NCI-H1436 treated with DMSO at 0.1 percent for 48 hours (cell line): ENCODE measurements around the gene PLCD1.
"Not testable (repeated sequence)": the region's sequence is repeated elsewhere in the genome, so short reads cannot be mapped to it uniquely, and the experiment has no call there.

ENCODE experiments used
- DNase-seq: peaks from one replicate; lab custom pipeline; 2025; lab: John Stamatoyannopoulos, UW

PLCD1 gene

DNA sequence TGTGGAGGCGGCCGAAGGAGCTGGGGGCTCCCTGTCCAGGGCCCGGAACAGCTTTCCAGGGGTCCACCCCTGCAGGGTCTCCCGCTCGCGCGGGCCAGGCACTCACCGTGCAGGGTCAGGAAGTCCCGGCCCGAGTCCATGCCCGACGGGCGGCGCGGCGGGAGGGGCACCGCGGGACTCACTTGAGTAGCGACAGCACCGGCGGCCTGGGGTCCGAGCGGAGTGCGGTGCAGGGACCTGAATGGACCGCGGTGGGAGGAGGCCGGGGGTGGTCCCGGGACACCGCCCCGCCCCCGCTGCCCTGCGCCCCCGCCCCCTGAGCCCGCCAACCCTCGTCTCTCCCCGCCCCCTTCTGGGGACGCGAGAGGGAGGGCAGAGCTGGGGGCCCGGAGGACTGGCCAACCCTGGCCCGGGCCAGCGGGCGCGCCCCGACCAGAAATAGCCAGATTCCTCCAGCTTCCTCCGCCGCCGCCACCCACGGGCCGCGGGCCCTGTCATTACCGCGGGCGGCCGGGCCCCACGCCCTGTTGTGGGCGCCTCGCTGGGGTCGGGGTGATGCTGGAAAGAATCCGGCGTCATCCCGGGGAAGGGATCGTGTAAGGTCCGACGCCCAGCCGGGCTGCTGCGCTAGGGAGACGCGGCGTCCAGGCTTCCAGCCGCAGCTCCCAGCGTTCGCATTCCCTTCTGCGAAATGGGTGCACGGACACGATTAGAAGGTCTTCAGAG is at the start of gene PLCD1:
Gene PLCD1, minus strand, starts transcription at position 243 of the 726 bp plus-strand sequence. Its CDS starts 103 bp downstream, at position 140.
- no peak for DNase-seq

DNA sequence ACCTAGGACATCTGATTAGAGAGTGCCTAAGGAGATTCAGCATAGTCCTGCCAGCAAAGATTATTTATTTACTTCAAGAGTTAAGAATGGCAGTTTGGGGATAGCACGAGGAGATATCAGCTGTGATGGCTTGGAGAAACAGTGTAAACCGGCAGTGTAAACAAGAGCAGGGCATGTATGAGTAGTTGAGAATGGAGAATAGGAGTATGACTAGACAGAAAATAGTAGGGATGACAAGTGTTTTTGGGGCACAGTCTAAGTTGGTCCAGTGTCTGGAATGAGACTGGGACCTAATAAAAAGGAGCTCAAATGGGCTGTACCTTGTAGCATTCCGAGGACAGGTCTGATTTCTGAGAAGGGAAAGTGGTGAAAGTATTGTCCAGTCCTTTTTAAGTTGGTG is 47.6 kb upstream of the PLCD1 start:
- DNase-seq, result not testable (repeated sequence)

DNA sequence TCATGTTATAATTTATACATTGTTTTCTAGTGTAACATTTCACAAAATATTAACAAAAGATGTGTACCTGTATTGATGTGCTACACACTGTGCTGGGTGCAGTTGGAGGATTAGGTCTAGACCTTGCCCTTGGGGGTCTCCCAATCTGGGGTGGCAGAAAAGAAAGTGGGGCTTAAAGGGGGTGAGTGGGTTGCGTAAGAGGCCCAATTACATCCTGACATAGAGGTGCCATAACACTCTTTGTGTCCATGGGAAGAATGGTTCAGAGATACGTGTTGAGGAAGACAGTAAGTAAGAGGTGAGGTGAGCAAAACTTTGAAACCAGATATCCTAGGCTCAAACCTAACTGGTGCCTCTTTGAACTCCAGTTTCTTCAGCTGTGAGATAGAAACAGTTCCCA is 40.6 kb upstream of the PLCD1 start:
- DNase-seq, result no peak

DNA sequence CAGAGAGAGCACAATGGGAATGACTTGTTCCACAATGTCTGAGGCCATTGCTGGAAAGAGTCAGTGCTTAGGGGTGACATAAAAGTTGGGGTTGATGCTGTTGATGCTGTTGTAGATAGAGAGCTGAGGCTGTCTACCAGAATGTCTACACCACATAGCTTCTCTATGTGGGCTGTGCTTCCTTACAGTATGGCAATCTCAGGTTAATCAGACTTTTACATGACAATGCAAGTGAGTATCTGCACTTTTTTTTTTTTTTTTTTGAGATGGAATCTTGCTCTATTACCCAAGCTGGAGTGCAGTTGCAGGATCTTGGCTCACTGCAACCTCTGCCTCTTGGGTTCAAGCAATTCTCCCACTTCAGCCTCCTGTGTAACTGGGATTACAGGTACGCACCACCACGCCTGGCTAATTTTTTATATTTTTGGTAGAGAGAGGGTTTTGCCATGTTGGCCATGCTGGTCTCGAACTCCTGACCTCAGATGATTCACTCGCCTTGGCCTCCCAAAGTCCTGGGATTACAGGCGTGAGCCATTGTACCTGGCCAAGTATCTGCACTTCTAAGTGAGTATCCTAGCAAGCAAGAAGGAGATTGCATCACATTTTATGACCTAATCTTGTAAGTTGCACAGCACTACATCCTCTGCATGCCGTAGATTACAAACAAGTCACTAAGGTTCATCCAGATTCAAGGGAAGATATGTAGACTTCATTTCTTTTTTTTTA is 38.2 kb upstream of the PLCD1 start:
- DNase-seq, result no peak

DNA sequence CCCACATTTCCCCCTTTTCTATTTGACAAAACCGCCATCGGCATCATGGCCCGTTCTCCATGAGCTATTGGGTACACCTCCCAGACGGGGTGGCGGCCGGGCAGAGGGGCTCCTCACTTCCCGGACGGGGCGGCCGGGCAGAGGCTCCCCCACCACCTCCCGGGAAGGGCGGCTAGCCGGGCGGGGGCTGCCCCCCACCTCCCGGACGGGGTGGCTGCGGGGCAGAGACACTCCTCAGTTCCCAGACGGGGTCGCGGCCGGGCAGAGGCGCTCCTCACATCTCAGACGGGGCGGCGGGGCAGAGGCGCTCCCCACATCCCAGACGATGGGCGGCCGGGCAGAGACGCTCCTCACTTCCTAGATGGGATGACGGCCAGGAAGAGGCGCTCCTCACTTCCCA is 35.0 kb upstream of the PLCD1 start:
- DNase-seq, result not testable (repeated sequence)

DNA sequence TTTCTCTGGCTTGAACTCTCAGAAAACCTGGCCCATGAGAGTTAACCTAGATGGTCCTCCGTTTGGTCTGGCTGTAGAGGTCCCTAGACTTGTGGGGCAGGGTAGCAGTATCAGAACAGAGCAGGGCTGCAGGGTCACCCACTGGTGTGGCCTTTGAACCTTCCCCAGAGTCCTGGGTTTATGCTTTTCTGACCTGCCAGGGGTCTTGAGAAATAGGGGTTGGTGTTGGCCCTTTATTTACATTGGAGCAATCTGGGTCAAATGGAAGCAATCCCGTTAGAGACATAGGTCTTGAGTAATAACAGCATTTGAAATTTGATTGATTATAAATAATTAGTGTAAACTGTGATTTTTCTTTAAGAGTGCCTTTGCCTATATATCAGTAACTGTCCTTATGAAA is 33.4 kb upstream of the PLCD1 start:
- no peak for DNase-seq

DNA sequence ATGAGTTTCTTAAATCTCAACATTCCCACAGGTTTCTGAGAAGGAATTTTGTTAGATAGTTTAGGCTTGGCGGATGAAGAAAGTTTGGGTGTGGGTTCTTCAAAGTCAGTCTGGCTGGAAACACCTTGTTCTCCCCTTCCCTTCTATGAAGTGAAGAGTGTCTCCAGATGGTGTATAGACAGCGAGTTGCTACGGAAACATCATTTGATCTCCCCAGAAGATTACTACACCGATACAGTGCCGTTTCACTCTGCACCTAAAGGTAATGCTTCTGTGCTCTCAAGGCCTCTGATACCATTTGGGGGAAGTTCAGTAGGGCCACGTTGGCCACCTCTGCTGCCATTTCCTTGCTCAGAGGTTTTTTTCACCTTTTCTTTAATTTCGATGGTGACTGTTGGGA is 30.1 kb upstream of the PLCD1 start:
- no peak for DNase-seq

DNA sequence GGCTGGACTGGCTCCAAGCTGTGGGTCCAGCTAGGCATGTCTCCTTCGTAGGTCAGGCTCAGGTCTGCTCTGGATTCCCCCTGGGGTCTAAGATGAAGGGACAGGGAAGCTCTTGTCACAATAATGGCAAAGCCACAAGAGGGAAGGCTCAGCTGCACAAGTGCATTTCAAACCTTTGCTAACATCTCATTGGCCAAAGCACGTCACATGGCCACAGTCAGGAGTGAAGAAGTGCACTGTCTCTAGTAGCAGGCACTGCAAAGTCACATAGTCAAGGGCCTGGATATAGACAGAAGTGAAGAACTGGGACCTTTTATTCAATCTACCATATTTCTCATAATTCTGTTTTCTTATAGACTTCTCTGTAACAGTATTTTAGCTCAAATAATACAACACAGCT is 29.7 kb upstream of the PLCD1 start:
- DNase-seq, result no peak

DNA sequence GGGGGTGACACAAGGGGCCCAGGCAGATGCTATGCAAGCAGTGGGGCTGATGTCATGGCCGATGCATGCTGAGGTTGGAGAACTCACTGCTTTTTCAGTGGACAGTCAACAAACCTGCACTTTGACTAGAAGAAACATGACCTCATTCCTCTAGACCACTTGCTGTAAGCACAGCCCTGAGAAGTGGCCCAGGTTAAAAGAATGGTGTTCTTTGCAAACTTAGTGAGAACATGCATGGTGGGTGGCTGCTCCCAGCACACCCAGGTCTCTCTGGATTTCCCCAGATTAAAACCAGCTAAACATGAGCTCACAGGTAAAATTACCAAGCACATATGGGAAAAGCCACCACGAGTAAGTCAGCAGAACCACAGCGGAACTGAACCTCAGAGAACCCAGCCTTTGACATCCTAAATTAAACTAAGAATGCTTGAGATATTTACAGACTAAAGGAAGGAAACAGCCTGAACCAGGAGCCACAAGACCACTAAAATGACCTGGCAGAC is 25.1 kb upstream of the PLCD1 start:
- DNase-seq, result no peak

DNA sequence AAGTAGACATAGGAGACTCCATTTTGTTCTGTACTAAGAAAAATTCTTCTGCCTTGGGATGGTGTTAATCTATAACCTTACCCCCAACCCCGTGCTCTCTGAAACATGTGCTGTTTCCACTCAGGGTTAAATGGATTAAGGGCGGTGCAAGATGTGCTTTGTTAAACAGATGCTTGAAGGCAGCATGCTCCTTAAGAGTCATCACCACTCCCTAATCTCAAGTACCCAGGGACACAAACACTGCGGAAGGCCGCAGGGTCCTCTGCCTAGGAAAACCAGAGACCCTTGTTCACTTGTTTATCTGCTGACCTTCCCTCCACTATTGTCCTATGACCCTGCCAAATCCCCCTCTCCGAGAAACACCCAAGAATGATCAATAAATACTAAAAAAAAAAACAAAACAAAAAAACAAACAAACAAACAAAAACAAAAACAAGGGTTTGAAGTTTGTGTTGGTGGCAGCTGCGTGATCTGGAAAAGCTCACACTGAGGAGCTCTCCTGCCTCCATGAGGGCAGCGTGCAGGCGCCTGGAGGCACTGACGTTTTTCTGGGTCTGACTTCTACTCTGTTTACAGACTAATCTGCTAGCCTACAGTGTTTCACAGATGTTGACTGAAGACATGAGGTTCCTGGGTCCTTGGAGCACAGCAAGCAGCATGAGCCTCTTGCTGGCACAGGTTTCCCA is 24.5 kb upstream of the PLCD1 start:
- DNase-seq, result not testable (repeated sequence)

DNA sequence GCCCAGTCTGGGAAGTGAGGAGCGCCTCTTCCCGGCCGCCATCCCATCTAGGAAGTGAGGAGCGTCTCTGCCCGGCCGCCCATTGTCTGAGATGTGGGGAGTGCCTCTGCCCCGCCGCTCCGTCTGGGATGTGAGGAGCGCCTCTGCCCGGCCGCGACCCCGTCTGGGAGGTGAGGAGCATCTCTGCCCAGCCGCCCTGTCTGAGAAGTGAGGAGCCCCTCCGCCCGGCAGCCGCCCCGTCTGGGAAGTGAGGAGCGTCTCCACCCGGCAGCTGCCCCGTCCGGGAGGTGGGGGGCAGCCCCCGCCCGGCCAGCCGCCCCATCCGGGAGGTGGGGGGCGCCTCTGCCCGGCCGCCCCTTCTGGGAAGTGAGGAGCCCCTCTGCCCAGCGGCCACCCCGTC is 23.8 kb upstream of the PLCD1 start:
- DNase-seq, result not testable (repeated sequence)

DNA sequence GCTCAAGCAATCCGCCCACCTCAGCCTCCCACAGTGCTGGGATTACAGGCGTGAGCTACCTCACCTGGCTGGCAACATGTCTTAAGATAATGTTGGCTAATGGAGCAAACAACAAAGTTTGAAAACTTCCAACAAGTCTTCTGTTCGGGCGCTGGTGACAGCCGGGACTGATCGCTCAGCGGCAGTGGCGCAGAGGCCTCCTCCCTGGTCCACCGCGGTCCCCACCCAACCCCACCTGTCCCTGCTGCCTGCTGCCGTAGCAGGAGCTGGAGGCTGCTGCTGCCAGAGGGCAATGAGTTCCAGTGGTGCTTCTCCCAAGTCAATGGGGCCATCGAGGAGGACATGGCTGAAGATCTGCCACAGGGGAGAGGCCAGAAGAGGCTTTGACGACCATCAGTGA is 21.7 kb upstream of the PLCD1 start:
- no peak for DNase-seq

DNA sequence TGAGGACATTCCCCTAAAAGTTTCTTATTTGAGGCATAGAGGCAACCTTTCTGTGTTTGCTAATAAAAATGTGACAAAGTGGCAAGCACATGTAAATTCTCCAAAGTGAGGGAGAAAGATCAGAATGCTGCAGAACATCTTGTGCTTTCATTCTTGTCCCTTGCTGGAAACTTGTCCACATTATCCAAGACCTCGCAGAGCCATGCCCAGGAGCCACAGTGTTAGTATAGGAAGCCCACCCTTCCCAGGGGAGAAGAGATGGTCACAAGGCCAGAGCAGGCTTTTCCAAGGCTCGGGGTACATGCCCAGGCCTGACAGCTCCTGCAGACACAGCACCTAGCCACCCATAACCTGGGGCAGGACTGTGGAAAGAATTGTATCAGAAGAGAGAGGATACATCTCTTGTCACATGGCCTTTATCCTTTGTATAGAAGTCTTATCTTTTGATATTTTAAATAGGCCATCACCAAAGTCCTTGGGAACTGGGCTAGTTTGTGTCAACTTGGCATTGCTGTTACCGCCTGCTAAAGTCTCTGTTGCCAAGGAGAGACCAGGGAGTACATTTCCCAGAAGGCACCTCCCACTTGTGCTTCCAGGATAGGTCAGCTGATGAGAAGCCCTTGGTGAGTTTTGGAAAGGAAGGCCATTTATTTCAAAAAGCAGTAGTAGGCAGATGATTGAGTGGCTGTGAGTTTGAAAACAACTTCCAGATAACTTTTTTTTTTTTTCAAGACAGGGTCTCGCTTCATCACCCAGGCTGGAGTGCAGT is 20.1 kb upstream of the PLCD1 start:
- DNase-seq, result no peak

DNA sequence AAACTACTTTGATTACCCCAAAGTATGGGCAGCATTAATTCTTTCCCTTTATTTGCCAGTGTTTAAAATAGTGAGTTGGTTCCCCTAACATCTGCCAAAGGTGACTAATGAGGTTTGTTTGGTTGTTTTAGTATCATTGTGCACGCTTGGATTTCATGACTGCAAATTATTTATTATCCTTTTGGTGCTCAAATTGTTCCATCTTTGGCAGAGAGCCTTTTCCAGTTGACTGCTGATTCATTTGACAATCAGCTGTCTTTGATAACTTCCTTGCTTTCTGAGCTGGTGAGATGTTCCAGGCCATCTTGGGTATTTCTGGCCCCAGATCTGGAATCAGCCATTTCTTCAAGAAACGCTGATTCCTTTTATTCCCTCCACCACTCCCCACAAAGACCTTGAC is 18.5 kb upstream of the PLCD1 start:
- DNase-seq, result no peak

DNA sequence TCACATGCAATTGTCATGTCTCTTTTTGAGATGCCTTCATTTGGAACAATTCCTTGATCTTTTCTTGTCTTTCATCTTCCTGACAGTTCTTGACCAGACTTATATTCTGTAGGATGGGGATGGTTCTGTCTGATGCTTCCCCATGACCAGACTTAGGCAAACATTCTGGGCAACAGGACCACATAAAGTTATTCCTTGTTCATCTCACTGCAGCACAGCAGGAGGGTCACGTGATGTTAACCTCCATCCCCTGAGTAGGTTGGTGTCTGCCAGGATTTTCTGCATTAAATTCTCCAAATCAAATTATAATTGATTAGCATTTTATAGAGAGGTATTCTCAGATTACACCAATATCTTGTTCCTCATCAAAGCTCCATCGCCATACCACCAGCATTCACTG is 17.4 kb upstream of the PLCD1 start:
- DNase-seq, result no peak

DNA sequence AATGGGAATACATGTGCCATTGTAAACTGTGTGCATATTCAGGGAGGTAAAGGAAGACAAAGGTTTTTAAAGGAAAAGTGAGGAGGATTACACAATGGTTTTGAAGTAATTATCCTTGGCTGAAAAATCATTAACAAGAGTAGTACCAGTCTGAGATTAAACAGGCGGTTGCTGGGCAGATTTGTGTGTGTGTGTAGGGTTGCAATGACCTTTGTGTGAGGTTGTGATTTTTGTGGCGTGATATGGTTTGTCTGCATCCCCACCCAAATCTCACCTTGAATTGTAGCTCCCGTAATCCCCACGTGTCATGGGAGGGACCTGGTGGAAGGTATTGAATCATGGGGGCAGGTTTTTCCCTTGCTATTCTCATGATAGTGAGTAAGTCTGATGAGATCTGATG is 16.6 kb upstream of the PLCD1 start:
- DNase-seq, result no peak

DNA sequence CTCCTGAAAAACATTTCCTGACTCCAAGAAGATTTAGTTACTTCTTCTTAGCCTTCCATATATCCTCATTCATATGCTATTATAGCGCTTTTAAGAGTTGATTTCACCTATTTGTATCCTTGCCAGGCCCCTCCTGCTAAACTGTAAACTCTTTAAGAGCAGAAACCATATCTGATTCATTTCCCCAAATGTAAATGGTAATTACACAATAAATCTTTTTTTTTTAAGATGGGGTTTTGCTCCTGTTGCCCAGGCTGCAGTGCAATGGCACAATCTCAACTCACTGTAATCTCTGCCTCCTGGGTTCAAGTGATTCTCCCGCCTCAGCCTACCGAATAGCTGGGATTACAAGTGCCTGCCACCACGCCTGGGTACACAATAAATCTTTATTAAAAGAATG is 14.0 kb upstream of the PLCD1 start:
- DNase-seq, result no peak

DNA sequence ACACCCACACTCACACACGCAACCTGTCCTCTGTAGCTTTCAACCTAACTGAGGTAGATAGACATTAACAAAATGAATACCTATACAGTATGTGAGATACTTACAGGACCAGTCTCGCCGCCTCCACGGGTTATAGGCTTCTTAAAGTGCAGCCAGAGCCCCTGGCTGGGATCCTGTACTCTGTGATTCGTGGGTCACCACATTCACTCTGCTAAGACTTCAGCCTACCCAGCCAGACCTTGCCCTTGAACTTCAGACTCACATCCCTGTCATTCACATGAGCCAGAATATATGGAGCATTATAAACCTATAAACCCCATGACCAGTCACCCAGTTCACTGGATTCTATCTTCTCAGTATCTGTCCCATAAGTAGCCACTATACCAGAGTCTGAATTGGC is 11.0 kb upstream of the PLCD1 start:
- no peak for DNase-seq

DNA sequence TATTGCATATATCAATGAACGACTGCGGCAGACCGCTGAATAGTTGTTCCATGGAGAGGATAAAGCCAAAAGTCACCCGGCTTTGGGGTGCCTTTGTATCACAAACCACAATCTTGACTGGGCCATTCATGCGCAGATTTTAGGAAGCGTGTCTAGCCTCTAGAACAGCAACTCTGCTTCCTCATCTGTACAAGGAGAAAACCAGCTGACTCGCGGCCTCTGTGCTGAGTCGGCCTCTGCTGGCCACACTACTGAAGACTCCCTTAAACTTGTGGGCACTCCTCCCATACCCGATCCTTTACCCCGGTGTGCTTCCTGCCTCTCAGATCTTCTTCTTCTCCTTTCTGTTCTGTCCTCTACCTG is 10.4 kb upstream of the PLCD1 start:
- DNase-seq, result no peak

DNA sequence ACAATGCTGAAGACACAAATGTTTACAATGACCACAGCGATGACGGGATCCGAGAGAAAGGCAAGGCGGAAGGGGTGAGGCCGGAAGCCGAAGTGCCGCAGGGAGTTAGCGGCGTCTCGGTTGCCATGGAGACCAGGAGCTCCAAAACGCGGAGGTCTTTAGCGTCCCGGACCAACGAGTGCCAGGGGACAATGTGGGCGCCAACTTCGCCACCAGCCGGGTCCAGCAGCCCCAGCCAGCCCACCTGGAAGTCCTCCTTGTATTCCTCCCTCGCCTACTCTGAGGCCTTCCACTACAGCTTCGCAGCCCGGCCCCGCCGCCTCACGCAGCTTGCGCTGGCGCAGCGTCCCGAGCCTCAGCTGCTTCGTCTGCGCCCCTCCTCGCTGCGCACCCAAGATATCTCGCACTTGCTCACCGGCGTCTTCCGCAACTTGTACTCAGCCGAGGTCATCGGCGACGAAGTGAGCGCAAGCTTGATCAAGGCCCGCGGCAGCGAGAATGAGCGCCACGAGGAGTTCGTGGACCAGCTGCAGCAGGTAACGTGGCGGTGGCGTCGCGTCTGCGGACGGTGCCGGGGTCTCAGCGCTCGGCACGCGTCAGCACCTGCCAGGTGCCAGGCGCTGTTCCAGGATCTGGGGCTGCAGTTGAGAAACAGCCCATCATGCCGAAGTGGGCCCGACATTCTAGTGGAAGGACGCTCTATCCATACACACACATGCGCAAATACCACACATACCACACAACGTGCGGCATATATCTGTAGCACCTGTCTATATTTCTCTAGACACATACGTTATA is 9.9 kb upstream of the PLCD1 start, which contains the start of gene DLEC1:
Gene DLEC1, plus strand, starts transcription at position 108 of the 798 bp plus-strand sequence. Its CDS starts 18 bp downstream, at position 126.
- no peak for DNase-seq

DNA sequence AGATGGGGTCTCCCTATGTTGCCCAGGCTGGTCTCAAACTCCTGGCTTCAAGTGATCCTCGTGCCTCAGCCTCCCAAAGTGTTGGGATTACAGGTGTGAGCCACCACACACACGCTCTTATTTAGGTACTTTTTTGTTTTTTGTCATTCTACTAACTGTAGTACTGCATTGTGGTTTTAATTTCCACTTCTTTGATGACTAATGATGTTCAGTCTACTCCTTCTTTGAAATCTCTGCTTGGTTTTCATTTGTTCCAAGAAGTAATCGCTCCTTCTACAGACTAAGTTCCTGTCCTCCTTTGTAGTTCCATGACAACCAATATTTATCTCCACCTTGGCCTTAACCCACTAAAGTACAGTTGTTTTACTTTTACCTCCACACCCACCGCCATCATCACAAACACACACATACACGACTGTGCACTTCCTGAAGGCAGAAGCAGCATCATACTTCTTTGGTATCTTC is 9.0 kb upstream of the PLCD1 start:
- DNase-seq, result no peak
